NCI-H128 (cell line): ENCODE measurements around the gene PLEKHM2.
"Not testable (repeated sequence)": the region's sequence is repeated elsewhere in the genome, so short reads cannot be mapped to it uniquely, and the experiment has no call there.

Experiments
- DNase-seq: peaks from one replicate; lab custom pipeline; 2025; ENCODE audit not compliant: unreplicated experiment; lab: John Stamatoyannopoulos, UW

The PLEKHM2 gene

GRCh38 chr1:15684042-15684461, at the start of gene PLEKHM2:
Gene PLEKHM2, plus strand, starts transcription at chr1:15684320. Its CDS starts 239 bp downstream, at chr1:15684559.
- DNase-seq: no peak

- no peak for DNase-seq
Measured at GRCh38 chr1:15636436-15636835, 47.7 kb upstream of the PLEKHM2 start.

GRCh38 chr1:15637826-15638225, 46.3 kb upstream of the PLEKHM2 start:
- no peak for DNase-seq

- DNase-seq: no peak
Measured at GRCh38 chr1:15639262-15639661, 44.9 kb upstream of the PLEKHM2 start.

GRCh38 chr1:15639931-15640330, 44.2 kb upstream of the PLEKHM2 start:
- no peak for DNase-seq

- DNase-seq: no peak
Measured at GRCh38 chr1:15640667-15641066, 43.5 kb upstream of the PLEKHM2 start.

GRCh38 chr1:15649937-15650336, 34.2 kb upstream of the PLEKHM2 start:
- DNase-seq: no peak

GRCh38 chr1:15650433-15650832, 33.7 kb upstream of the PLEKHM2 start:
- DNase-seq: no peak

- DNase-seq: not testable (repeated sequence)
Measured at GRCh38 chr1:15652130-15652529, 32.0 kb upstream of the PLEKHM2 start.

- no peak for DNase-seq
Measured at GRCh38 chr1:15654091-15654690, 29.9 kb upstream of the PLEKHM2 start.

GRCh38 chr1:15656464-15656863, 27.7 kb upstream of the PLEKHM2 start:
- no peak for DNase-seq

- no peak for DNase-seq
Measured at GRCh38 chr1:15657021-15657420, 27.1 kb upstream of the PLEKHM2 start.

- no peak for DNase-seq
Measured at GRCh38 chr1:15660151-15660550, 24.0 kb upstream of the PLEKHM2 start.

GRCh38 chr1:15662477-15662876, 21.6 kb upstream of the PLEKHM2 start:
- no peak for DNase-seq

- no peak for DNase-seq
Measured at GRCh38 chr1:15663925-15664324, 20.2 kb upstream of the PLEKHM2 start.

- no peak for DNase-seq
Measured at GRCh38 chr1:15667362-15667761, 16.8 kb upstream of the PLEKHM2 start.

- DNase-seq: no peak
Measured at GRCh38 chr1:15668089-15668754, 15.9 kb upstream of the PLEKHM2 start.

- no peak for DNase-seq
Measured at GRCh38 chr1:15669074-15669473, 15.0 kb upstream of the PLEKHM2 start.

GRCh38 chr1:15669864-15670263, 14.3 kb upstream of the PLEKHM2 start:
- no peak for DNase-seq

- DNase-seq: no peak
Measured at GRCh38 chr1:15671430-15671829, 12.7 kb upstream of the PLEKHM2 start.

- DNase-seq: no peak
Measured at GRCh38 chr1:15674386-15675159, 9.5 kb upstream of the PLEKHM2 start.

GRCh38 chr1:15676010-15676409, 8.1 kb upstream of the PLEKHM2 start:
- no peak for DNase-seq
